Astrocyte (in vitro differentiated cells and primary cell): ENCODE measurements around the gene EIF3D. TPM values are rescaled to one million over a fixed set of nuclear protein-coding genes. Genes with fewer than 3 reads are reported as not detected.

Experiments
- DNase-seq: peaks from one replicate; pipeline ENCODE4 v3.0.0-alpha.2; 2010; ENCODE audit warnings: low read depth
- FAIRE-seq: peaks from 2 replicates; lab custom pipeline; 2011; peaks lifted over from hg19 to GRCh38; lab: Jason Lieb, UNC
- H2AFZ ChIP-seq: 2 replicates; pipeline ENCODE4 v1.6.0; 2012; ENCODE audit warnings: low read depth, low read length, inconsistent platforms
- H3K27ac ChIP-seq: 2 replicates; pipeline ENCODE4 v1.5.1; 2011; ENCODE audit warnings: low read depth, low read length, inconsistent platforms
- H3K27me3 ChIP-seq: 2 replicates; pipeline ENCODE4 v1.6.0; 2011; ENCODE audit warnings: low read length, inconsistent platforms; ENCODE audit not compliant: insufficient read depth
- H3K36me3 ChIP-seq: 2 replicates; pipeline ENCODE4 v1.5.1; 2011; ENCODE audit warnings: low read length, inconsistent platforms; ENCODE audit not compliant: insufficient read depth
- H3K4me1 ChIP-seq: 2 replicates; pipeline ENCODE4 v1.5.1; 2011; ENCODE audit warnings: low read length, inconsistent platforms; ENCODE audit not compliant: insufficient read depth
- H3K4me2 ChIP-seq: 2 replicates; pipeline ENCODE4 v1.6.0; 2012; ENCODE audit warnings: low read length, inconsistent platforms
- H3K4me3 ChIP-seq: 2 replicates; pipeline ENCODE4 v1.5.1; 2011; ENCODE audit warnings: low read depth, mild to moderate bottlenecking, low read length, inconsistent platforms; ENCODE audit not compliant: insufficient read depth
- H3K79me2 ChIP-seq: 2 replicates; pipeline ENCODE4 v1.6.0; 2012; ENCODE audit warnings: mild to moderate bottlenecking, low read length, inconsistent platforms; ENCODE audit not compliant: insufficient read depth
- H3K9ac ChIP-seq: 2 replicates; pipeline ENCODE4 v1.6.0; 2012; ENCODE audit warnings: mild to moderate bottlenecking, low read length, inconsistent platforms
- H3K9me3 ChIP-seq: 2 replicates; pipeline ENCODE4 v1.5.1; 2012; ENCODE audit warnings: low read depth, mild to moderate bottlenecking, low read length, inconsistent platforms; ENCODE audit not compliant: insufficient read depth
- H4K20me1 ChIP-seq: 2 replicates; pipeline ENCODE4 v1.6.0; 2012; ENCODE audit warnings: low read length, inconsistent platforms; ENCODE audit not compliant: insufficient read depth
- H3K27ac Mint-ChIP-seq: one replicate; pipeline ENCODE4 v1.8.0; 2021; ENCODE audit warnings: mild to moderate bottlenecking, mixed read lengths; ENCODE audit not compliant: unreplicated experiment
- H3K27me3 Mint-ChIP-seq: one replicate; pipeline ENCODE4 v1.8.0; 2021; ENCODE audit warnings: low read depth, mixed read lengths; ENCODE audit not compliant: unreplicated experiment
- H3K36me3 Mint-ChIP-seq: one replicate; pipeline ENCODE4 v1.8.0; 2021; ENCODE audit warnings: low read depth, mixed read lengths; ENCODE audit not compliant: unreplicated experiment
- H3K4me1 Mint-ChIP-seq: one replicate; pipeline ENCODE4 v1.8.0; 2021; ENCODE audit warnings: low read depth, mixed read lengths; ENCODE audit not compliant: unreplicated experiment
- H3K4me3 Mint-ChIP-seq: one replicate; pipeline ENCODE4 v1.8.0; 2021; ENCODE audit warnings: mild to moderate bottlenecking, moderate library complexity, mixed read lengths; ENCODE audit not compliant: unreplicated experiment
- H3K9me3 Mint-ChIP-seq: one replicate; pipeline ENCODE4 v1.8.0; 2021; ENCODE audit warnings: mild to moderate bottlenecking, mixed read lengths; ENCODE audit not compliant: unreplicated experiment
- CTCF ChIP-seq: IDR thresholded peaks from 2 replicates; pipeline ENCODE4 v1.5.1; 2011; ENCODE audit warnings: low read depth, mild to moderate bottlenecking, inconsistent platforms, low read length, moderate library complexity; ENCODE audit not compliant: insufficient read depth
- EZH2 ChIP-seq: IDR thresholded peaks from 2 replicates; pipeline ENCODE4 v1.6.1; 2012; ENCODE audit warnings: mild to moderate bottlenecking, low read length, inconsistent platforms; ENCODE audit not compliant: insufficient read depth
- total RNA-seq: library from RNA; stranded (reverse); gene quantifications from 2 replicates; pipeline ENCODE4 v1.2.1, GENCODE V29; 2021

The EIF3D gene
- total RNA-seq, 1 donor from 2014 or later = 168 TPM

GRCh38 chr22:36463783-36464184, 65.2 kb downstream of the EIF3D start:
- H3K27ac ChIP-seq = no peak overlapping the region
- H3K36me3 Mint-ChIP-seq = peaks cover 3% of the 10 kb centered on the region
- no peak for DNase-seq

GRCh38 chr22:36461665-36462649, 67.0 kb downstream of the EIF3D start:
- Mint-ChIP-seq H3K4me1 (peaks cover 40% of the 10 kb centered on the region), H3K27me3 (no peaks in the 10 kb centered on the region), H3K36me3 (no peaks in the 10 kb centered on the region), H3K4me3 (no peak overlapping the region), H3K27ac (peak overlapping the region; percentile 100), H3K9me3 (no peaks in the 10 kb centered on the region)
- H3K9me3 ChIP-seq = no peaks in the 10 kb centered on the region
- peaks cover 43% of the 10 kb centered on the region for H3K4me1 ChIP-seq
- H2AFZ ChIP-seq = no peak overlapping the region
- DNase-seq (peak; percentile 95), FAIRE-seq (peak; percentile 93)
- H3K79me2 ChIP-seq = peaks cover 15% of the 10 kb centered on the region
- H3K4me3 ChIP-seq = no peak overlapping the region
- H3K9ac ChIP-seq = peak overlapping the region; percentile 72
- TF ChIP-seq CTCF = no peak
- TF ChIP-seq EZH2 = no peak
- no peaks in the 10 kb centered on the region for H4K20me1 ChIP-seq
- peak overlapping the region; percentile 88 for H3K27ac ChIP-seq
- H3K4me2 ChIP-seq = peak overlapping the region; percentile 59
- no peaks in the 10 kb centered on the region for H3K36me3 ChIP-seq
- no peaks in the 10 kb centered on the region for H3K27me3 ChIP-seq

More at GRCh38 chr22:36463783-36464184, 65.2 kb downstream of the EIF3D start:
- peaks cover 57% of the 10 kb centered on the region for H3K4me1 ChIP-seq
- no peaks in the 10 kb centered on the region for H3K9me3 ChIP-seq
- H3K79me2 ChIP-seq = peaks cover 19% of the 10 kb centered on the region
- Mint-ChIP-seq H3K9me3 (no peaks in the 10 kb centered on the region), H3K27ac (peak overlapping the region; percentile 75), H3K4me3 (no peak overlapping the region), H3K27me3 (no peaks in the 10 kb centered on the region), H3K4me1 (peaks cover 50% of the 10 kb centered on the region)
- no peaks in the 10 kb centered on the region for H4K20me1 ChIP-seq
- no peak overlapping the region for H3K4me3 ChIP-seq
- H2AFZ ChIP-seq = no peak overlapping the region
- H3K27me3 ChIP-seq = no peaks in the 10 kb centered on the region
- H3K4me2 ChIP-seq = no peak overlapping the region
- H3K9ac ChIP-seq = no peak overlapping the region
- no peaks in the 10 kb centered on the region for H3K36me3 ChIP-seq
- TF ChIP-seq CTCF (no peak), EZH2 (no peak)
- no peak for FAIRE-seq

Other genes with a start within 250 kb of the EIF3D start
- gene MYH9, start 141.2 kb downstream of the EIF3D start, total RNA-seq = 2,278 and 2,469 TPM in 2 replicates
- 56.4 and 61.0 TPM in 2 replicates for gene TXN2, start 47.5 kb downstream of the EIF3D start, total RNA-seq
- gene FOXRED2, start 22.1 kb downstream of the EIF3D start, total RNA-seq = 5.3 and 5.9 TPM in 2 replicates
- not detected in 2 replicates for gene CACNG2, start 174.6 kb upstream of the EIF3D start, total RNA-seq
- 30.1 and 31.8 TPM in 2 replicates for gene IFT27, start 247.0 kb upstream of the EIF3D start, total RNA-seq